Activated CD8-positive, alpha-beta T cell treated with anti-CD3 and anti-CD28 coated beads for 36 hours (primary cell): ENCODE data around the gene ZNF860. TPM values are rescaled to one million over a fixed set of nuclear protein-coding genes. Genes with fewer than 3 reads are reported as not detected.

Experiments
- ATAC-seq: fragments of 200-7000 bp; cut with Tn5 transposase; one replicate; pipeline ENCODE4 v1.10.0; 2021; ENCODE audit warnings: mild to moderate bottlenecking, moderate library complexity
- CTCF ChIA-PET: fragments of 350-600 bp; sonication (Branson Sonifier 250); formaldehyde crosslinking; loops from one replicate; lab custom pipeline; 2021; ENCODE audit warnings: antibody characterized with exemption; lab: Charles Lee
- POLR2A ChIA-PET: fragments of 350-600 bp; sonication (Branson Sonifier 250); formaldehyde crosslinking; loops from one replicate; lab custom pipeline; 2021; ENCODE audit warnings: antibody characterized with exemption; lab: Charles Lee
- DNase-seq: peaks from one replicate; pipeline ENCODE4 v3.0.0-alpha.2; 2020
- H3K27ac Mint-ChIP-seq: one replicate; pipeline ENCODE4 v1.8.0; 2021; ENCODE audit warnings: mild to moderate bottlenecking, mixed read lengths
- H3K27me3 Mint-ChIP-seq: one replicate; pipeline ENCODE4 v1.8.0; 2021; ENCODE audit warnings: mixed read lengths
- H3K36me3 Mint-ChIP-seq: one replicate; pipeline ENCODE4 v1.8.0; 2021; ENCODE audit warnings: low read depth, mixed read lengths
- H3K4me1 Mint-ChIP-seq: one replicate; pipeline ENCODE4 v1.8.0; 2021; ENCODE audit warnings: low read depth, mixed read lengths
- H3K4me3 Mint-ChIP-seq: one replicate; pipeline ENCODE4 v1.8.0; 2021; ENCODE audit warnings: mild to moderate bottlenecking, moderate library complexity, mixed read lengths
- H3K9me3 Mint-ChIP-seq: one replicate; pipeline ENCODE4 v1.8.0; 2021; ENCODE audit warnings: mixed read lengths
- CTCF ChIP-seq: fragments of 200-600 bp; IDR thresholded peaks from one replicate; pipeline ENCODE4 v1.8.0; 2022; ENCODE audit warnings: antibody characterized with exemption, mild to moderate bottlenecking
- intact Hi-C: fragments of 100-400 bp; cut with micrococcal nuclease; formaldehyde crosslinking; loops from one replicate; pipeline ENCODE4 v1.10.0; 2022
- total RNA-seq, 2 experiments: library from RNA; stranded (reverse); gene quantifications; one replicate each; pipeline ENCODE4 v1.2.3, GENCODE V29; 2021

ZNF860 gene
- total RNA-seq, 2 experiments from 2014 or later = not detected

GRCh38 chr3:31967592-31967991, 14.0 kb upstream of the ZNF860 start:
- POLR2A ChIA-PET = interaction anchor here (0.7 kb wide), 1 partner anchor 62 kb away, joined by 3 read pairs; no protein-coding TSS in a partner anchor
- Mint-ChIP-seq H3K4me3 (no peak overlapping the region), H3K36me3 (no peaks in the 10 kb centered on the region), H3K27me3 (no peaks in the 10 kb centered on the region), H3K4me1 (peaks cover 5% of the 10 kb centered on the region), H3K9me3 (no peaks in the 10 kb centered on the region), H3K27ac (no peak overlapping the region)
- intact Hi-C loops = no loop called here
- ATAC-seq (no peak), DNase-seq (no peak)
- CTCF ChIA-PET = no interaction called here
- no peak for TF ChIP-seq CTCF

GRCh38 chr3:31968369-31968926, 13.1 kb upstream of the ZNF860 start:
- DNase-seq (no peak), ATAC-seq (no peak)
- intact Hi-C loops = no loop called here
- Mint-ChIP-seq H3K36me3 (no peaks in the 10 kb centered on the region), H3K4me1 (no peaks in the 10 kb centered on the region), H3K4me3 (no peak overlapping the region), H3K9me3 (no peaks in the 10 kb centered on the region), H3K27me3 (peaks cover 2% of the 10 kb centered on the region), H3K27ac (no peak overlapping the region)
- ChIA-PET CTCF (no interaction called here), POLR2A (no interaction called here)
- TF ChIP-seq CTCF = no peak

- TF ChIP-seq CTCF = no peak
- ATAC-seq = no peak
- H3K4me3 Mint-ChIP-seq = no peak overlapping the region
- no peaks in the 10 kb centered on the region for H3K9me3 Mint-ChIP-seq
- ChIA-PET POLR2A (no interaction called here), CTCF (no interaction called here)
- DNase-seq = no peak
- H3K27me3 Mint-ChIP-seq = peaks cover 2% of the 10 kb centered on the region
- no peak overlapping the region for H3K27ac Mint-ChIP-seq
- intact Hi-C loops = no loop called here
- H3K36me3 Mint-ChIP-seq = no peaks in the 10 kb centered on the region
- H3K4me1 Mint-ChIP-seq = no peaks in the 10 kb centered on the region
These were observed 12.6 kb upstream of the ZNF860 start for GRCh38 chr3:31968927-31969418.

GRCh38 chr3:31971607-31972006, 9.9 kb upstream of the ZNF860 start:
- POLR2A ChIA-PET = interaction anchor here (0.6 kb wide), 1 partner anchor 57 kb away, joined by 6 read pairs; no protein-coding TSS in a partner anchor
- no peak for DNase-seq
- no peak for TF ChIP-seq CTCF
- Mint-ChIP-seq H3K36me3 (no peaks in the 10 kb centered on the region), H3K4me1 (no peaks in the 10 kb centered on the region), H3K9me3 (peaks cover 1% of the 10 kb centered on the region), H3K27ac (no peak overlapping the region), H3K27me3 (peaks cover 15% of the 10 kb centered on the region), H3K4me3 (no peak overlapping the region)
- CTCF ChIA-PET = no interaction called here
- ATAC-seq = no peak
- intact Hi-C loops = no loop called here

- Mint-ChIP-seq H3K27me3 (peaks cover 27% of the 10 kb centered on the region), H3K27ac (no peak overlapping the region), H3K4me1 (no peaks in the 10 kb centered on the region), H3K4me3 (no peak overlapping the region), H3K36me3 (no peaks in the 10 kb centered on the region), H3K9me3 (peaks cover 1% of the 10 kb centered on the region)
- no peak for TF ChIP-seq CTCF
- no peak for ATAC-seq
- no peak for DNase-seq
- POLR2A ChIA-PET = no interaction called here
- intact Hi-C loops = no loop called here
- CTCF ChIA-PET = no interaction called here
These were observed 8.5 kb upstream of the ZNF860 start for GRCh38 chr3:31973081-31973480.
